ENCODE data around the gene LRMDA. TPM values are rescaled to one million over a fixed set of nuclear protein-coding genes. Genes with fewer than 3 reads are reported as not detected.
A peak's percentile ranks its signal among the peaks of the same experiment; 100 is the strongest.

The LRMDA gene
- total RNA-seq, 4 donors from 2014 or later = 1.5 to 15.7 (median 4.6) TPM

DNA sequence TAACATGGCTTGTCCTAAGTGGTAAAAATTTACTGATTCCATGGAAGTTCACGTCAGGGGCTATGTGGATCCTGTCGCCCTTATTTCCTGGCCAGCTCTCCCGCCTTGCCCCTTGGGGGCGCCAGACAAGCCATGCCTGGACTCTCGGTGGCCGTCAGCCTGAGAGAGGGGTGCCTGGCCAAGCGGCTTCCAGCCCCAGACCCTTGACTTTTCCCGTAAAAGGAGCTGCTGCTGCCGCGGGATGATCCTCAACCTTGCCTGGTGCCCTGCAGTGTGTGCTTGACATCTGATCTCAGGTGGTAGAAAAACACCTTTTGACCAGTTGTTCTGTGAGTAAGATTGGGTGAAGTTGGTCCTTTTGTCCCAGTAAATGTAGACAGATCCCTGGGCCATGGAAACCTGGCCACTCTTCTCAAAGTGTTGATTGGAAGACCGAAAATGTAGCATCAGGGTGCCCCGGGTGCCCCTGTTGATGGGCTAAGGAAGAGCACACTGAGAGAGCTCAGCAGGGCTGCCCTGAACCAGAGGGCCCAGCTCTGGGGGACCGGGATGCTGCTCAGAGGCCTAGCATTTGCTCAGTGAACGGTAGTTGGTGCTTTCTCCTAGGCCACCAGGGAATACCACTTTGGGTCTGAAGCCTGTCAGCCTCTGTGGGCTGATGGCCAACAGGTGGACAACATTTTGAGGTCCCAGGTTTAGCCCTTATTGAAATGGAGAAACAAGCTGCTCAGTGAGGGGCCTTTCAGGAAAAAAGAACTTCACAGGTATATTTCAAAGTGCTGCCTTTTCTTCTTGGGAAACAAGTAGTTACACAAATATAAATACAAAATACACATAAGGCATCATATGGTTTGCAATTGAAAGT lies 162.5 kb downstream of the LRMDA start:
- H3K27ac ChIP-seq = peak overlapping the region in 1 of 2 donors; percentile 64

DNA sequence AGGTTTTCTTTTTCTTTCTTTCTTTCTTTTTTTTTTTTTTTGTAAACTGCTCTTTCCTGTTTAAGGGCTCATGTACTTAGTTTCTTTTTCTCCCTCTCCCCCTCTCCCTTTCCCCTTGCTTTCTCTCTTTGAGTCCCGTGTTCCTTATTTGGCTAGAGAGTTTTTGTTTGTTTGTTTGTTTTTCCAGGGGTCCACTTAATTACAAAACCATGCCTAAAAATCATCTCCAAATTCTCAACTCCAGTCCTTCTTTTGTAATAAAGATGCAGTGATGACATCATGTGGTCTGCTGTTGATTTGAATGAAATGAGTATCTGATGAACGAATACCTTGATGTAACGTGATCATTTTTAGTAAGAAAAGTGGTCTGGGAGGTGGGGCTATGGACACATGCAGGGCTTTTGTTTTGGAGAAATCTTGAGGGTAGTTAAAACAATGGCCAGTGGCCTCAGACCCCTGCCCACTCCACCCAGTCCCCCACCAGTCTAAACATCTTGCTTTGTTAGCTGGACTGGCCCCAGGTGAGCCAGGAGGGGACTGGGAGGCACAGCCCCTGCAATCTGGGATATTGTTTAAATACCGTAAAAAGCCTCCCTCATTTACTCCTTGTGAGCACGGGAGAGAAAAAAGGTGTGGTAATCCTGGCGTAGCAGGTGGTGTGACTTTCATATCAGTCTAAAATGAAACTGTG lies 165.7 kb downstream of the LRMDA start:
- H3K4me1 ChIP-seq = no peaks in the 10 kb centered on the region
- intact Hi-C loops (cut with DNase I; ENCODE audit: low total_unique reads) = no loop called here
- no peak for DNase-seq
- H3K36me3 ChIP-seq = no peaks in the 10 kb centered on the region
- H3K27me3 ChIP-seq = no peaks in the 10 kb centered on the region
- H3K27ac ChIP-seq = no peak overlapping the region
- TF ChIP-seq, protein P1, sequence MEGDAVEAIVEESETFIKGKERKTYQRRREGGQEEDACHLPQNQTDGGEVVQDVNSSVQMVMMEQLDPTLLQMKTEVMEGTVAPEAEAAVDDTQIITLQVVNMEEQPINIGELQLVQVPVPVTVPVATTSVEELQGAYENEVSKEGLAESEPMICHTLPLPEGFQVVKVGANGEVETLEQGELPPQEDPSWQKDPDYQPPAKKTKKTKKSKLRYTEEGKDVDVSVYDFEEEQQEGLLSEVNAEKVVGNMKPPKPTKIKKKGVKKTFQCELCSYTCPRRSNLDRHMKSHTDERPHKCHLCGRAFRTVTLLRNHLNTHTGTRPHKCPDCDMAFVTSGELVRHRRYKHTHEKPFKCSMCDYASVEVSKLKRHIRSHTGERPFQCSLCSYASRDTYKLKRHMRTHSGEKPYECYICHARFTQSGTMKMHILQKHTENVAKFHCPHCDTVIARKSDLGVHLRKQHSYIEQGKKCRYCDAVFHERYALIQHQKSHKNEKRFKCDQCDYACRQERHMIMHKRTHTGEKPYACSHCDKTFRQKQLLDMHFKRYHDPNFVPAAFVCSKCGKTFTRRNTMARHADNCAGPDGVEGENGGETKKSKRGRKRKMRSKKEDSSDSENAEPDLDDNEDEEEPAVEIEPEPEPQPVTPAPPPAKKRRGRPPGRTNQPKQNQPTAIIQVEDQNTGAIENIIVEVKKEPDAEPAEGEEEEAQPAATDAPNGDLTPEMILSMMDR (IDR thresholded peaks at IDR 0.05) = no peak
- TF ChIP-seq POLR2A (IDR thresholded peaks at IDR 0.05) = no peak
- H3K4me3 ChIP-seq = no peak overlapping the region
- no peaks in the 10 kb centered on the region for H3K9me3 ChIP-seq

More for the DNA sequence above, 162.5 kb downstream of the LRMDA start:
- H3K27me3 ChIP-seq = no peaks in the 10 kb centered on the region
- H3K4me3 ChIP-seq = no peak overlapping the region
- no peak for DNase-seq
- H3K9me3 ChIP-seq = no peaks in the 10 kb centered on the region
- no peak for TF ChIP-seq POLR2A (IDR thresholded peaks at IDR 0.05)
- TF ChIP-seq, protein P1 (IDR thresholded peaks at IDR 0.05) = no peak
- H3K4me1 ChIP-seq = peaks cover 0 to 4% of the 10 kb centered on the region in 2 donors
- intact Hi-C loops (cut with DNase I; ENCODE audit: low total_unique reads) = no loop called here
- no peaks in the 10 kb centered on the region for H3K36me3 ChIP-seq

DNA sequence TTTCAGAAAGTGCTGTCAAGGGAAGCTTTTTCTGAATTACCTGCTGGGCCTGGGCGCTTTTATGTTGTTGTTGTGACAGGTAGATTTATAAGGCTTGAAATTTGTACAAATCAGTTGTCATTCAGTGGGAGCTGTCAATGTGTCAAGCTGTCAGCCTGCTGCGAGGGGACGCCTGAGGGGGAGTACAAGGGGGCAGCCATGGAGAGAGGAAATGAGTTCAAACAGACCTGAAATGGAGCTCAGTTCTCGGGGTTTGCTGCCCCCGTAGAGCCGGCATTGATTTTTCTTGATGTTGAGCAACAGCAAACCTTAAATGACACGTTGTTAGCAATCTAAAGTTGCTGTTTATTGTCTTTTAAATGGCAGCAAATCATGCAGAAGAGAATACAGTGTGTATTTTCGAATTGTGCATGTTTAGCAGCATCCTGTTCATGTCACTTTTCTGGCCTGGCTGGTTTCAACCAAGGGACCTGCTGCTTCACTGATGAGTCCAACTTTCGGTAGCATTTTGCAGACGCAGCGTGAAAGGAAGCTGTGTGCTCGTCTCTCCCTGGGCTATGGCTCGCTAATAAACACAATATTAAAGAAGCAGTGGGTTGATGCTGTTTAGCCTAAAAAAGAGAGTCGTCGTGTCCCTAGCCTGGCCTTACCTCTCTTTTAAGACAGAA lies 166.5 kb downstream of the LRMDA start:
- Histone ChIP-seq H3K27me3 (no peaks in the 10 kb centered on the region), H3K27ac (no peak overlapping the region), H3K36me3 (no peaks in the 10 kb centered on the region), H3K4me3 (no peak overlapping the region), H3K9me3 (no peaks in the 10 kb centered on the region), H3K4me1 (no peaks in the 10 kb centered on the region)
- no peak for DNase-seq
- TF ChIP-seq POLR2A (IDR thresholded peaks at IDR 0.05) = no peak
- TF ChIP-seq, protein P1 (IDR thresholded peaks at IDR 0.05) = no peak
- intact Hi-C loops (cut with DNase I; ENCODE audit: low total_unique reads) = no loop called here

DNA sequence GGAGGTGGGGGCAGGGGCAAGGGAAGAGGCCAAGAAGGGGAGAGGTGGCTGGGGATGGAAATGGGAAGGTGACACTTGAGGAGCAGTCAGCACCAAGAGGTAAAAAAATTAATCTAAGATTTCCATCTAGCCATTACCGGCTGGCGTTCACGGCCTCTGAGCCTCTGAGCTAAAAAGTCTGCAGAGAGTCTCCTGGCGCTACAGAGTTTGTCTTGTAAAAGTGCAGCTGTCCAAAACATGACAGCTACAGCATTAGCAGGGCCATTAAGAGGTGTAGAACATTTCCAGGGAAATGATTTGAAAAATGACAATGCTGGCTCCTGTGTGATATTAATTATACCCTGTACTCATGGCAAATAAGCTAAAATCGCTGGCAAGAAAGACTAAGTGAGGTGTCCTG lies 167.6 kb downstream of the LRMDA start:
- H3K4me3 ChIP-seq = no peak overlapping the region
- H3K27ac ChIP-seq = no peak overlapping the region
- no peak for TF ChIP-seq POLR2A (IDR thresholded peaks at IDR 0.05)
- TF ChIP-seq, protein P1 (IDR thresholded peaks at IDR 0.05) = no peak
- DNase-seq = no peak
- H3K9me3 ChIP-seq = no peaks in the 10 kb centered on the region
- intact Hi-C loops (cut with DNase I; ENCODE audit: low total_unique reads) = no loop called here
- H3K4me1 ChIP-seq = no peaks in the 10 kb centered on the region
- no peaks in the 10 kb centered on the region for H3K27me3 ChIP-seq
- no peaks in the 10 kb centered on the region for H3K36me3 ChIP-seq
